Caki2 (cell line): ENCODE results near the gene AIG1. TPM values are rescaled to one million over a fixed set of nuclear protein-coding genes. Genes with fewer than 3 reads are reported as not detected.
"Not testable (repeated sequence)": the region's sequence is repeated elsewhere in the genome, so short reads cannot be mapped to it uniquely, and the experiment has no call there.

ENCODE experiments used
- DNase-seq: peaks from one replicate; pipeline ENCODE4 v3.0.0-alpha.2; 2015; ENCODE audit warnings: low read depth
- in situ Hi-C: cut with HindIII; loops from 2 replicates; pipeline ENCODE4 v1.10.0; 2016; ENCODE audit warnings: low sequenced_read_pairs, low pct_unique_long_range_greater_than_20kb, mixed read lengths
- total RNA-seq: library from RNA; depleted of rRNA; stranded (reverse); fragments of >200 nt; shearing (Covaris generic); gene quantifications from 2 replicates; pipeline ENCODE4 v1.2.3, GENCODE V29; 2014; ENCODE audit warnings: low replicate concordance

Gene AIG1
- total RNA-seq, 1 experiment from 2014 or later: 76.2 TPM

DNA sequence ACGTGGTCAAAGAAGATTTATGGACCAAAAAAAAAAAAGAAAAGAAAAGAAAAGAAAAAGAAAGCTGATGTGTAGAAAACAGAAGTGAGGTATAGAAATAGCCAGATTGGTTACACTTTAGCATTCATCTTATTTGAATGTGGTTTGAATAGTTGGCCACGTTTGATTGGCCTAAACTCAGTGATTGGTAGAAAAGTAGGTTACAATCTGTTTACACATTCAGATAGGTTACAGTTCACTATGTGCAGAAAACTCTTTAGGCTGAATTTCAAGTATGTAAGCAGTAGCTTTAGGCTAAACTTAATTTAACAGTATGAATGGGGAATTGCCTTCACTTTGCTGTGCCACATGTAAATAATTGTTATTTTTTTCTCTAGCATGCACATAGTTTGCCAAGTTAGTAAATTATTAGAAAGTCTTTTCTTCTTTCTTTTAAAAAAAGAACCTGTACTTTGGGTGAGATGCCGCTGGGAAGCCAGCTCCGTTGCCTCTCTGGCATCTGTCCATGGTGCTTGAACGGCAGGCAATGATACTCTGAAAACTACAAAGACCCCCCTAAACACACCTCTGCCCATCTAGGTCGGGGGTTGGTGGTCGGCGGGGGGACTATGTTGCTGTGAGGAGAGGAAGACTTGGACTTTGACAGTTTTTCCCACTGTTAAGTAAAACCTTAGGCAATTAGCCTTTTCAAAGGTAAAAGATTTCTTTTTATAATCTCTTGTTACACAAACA, 173.0 kb downstream of the AIG1 start:
- in situ Hi-C loops: no loop called here
- no peak for DNase-seq

DNA sequence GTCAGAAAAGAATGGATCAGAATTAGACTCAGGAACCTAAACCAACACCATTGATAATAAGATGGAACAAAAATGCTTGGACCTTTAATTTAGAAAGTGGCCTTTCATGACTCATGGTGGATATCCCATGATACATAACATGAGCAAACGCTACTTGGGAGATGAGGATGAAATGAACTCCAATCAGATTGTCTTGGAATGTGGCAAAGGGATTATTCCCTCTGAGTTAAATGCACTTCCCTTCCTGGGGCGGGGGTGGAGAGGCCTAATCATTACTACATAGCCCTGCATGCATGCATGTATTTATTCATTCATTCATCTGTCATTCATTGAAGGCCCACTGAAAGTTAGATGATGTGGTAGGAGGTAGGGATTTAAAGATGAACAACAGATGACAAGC, 174.0 kb downstream of the AIG1 start:
- in situ Hi-C loops: no loop called here
- no peak for DNase-seq

DNA sequence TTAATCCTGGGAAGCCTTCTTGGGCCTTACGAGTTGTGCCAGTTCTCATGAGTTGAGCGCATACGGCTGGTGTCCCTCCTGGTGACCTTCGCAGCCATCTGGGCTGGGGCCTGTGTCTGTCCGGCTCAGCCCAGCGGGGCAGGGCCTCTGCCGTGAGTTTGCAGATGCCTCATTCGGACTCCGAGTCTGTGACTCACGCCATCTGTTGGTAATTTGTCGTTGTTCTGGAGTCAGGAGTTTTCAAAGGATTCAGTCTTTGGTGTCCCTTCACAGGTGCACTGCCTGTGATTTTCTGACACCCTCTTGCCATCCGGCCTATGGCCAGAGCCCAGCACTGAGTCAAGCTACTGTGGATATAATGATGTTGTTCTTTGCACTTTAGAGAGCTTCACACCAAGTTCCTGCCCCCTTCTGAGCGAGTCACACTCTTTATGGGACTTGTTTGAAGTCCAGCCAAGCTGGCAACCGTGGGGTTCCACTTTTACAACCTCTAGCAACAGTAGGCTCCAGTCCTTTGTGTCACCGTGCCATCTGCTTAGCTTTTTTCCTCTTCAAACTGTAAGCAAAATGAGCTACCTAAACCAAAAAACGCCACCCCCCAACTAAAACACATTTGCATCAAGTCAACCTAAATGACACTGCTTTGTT, 175.6 kb downstream of the AIG1 start:
- in situ Hi-C loops: no loop called here
- no peak for DNase-seq

DNA sequence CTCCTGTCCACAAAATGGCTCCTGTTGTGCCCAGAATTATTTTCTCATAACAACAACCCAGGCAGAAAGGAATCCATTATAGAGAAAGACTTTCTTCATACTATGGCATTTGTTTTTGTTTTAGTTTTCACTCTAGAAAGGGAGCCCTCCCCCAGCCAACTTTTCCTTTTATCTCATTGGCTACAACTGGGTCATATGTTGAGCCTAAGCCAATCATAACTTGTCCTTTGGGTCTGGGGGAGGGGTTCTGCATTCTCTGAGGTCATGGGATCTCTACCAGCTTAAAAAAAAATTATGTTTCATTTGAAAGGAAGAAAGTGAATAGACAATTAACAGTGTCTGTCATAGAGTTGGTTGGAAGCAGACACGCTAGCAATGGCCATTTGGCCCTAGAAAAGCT, 177.6 kb downstream of the AIG1 start:
- no peak for DNase-seq
- in situ Hi-C loops: no loop called here

DNA sequence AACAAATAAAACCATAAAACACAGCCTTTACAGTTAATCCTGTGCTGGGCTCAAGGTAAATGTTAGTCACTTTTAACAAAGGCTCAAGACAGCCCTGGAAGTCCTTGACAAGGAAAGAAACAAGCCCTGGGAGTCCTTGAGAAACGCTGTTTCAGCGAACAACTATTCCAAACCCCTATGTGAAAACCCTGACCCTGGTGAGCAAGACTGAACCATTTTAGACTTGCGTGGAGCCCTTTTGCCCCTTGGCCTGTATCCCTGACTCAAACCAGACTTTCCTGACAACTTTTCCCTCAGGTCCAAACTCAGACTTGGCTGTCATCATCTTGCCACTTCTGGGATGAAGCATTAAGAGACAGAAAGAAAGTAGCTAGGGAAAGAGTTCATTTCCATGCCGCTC, 180.4 kb downstream of the AIG1 start:
- in situ Hi-C loops: no loop called here

DNA sequence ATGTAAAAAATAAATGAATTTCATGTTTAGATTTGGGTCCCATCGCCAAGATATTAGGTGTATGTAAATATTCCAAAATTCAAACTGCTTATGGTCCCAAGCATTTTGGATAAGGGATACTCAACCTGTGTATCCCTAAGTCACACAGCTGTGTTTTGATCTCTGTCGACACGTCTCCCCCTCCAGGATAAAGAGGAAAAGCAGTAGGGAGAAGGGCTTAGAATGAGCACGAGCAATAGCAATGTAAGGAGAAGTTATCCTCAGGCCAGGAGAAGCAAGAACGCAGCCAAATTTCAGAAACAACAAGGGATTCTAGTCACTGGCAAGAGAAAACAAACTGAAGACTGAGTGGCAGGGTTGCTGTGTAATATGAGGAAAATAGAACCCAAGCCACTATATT, 181.2 kb downstream of the AIG1 start:
- no peak for DNase-seq
- in situ Hi-C loops: no loop called here

More for the DNA sequence above, 180.4 kb downstream of the AIG1 start:
- no peak for DNase-seq

DNA sequence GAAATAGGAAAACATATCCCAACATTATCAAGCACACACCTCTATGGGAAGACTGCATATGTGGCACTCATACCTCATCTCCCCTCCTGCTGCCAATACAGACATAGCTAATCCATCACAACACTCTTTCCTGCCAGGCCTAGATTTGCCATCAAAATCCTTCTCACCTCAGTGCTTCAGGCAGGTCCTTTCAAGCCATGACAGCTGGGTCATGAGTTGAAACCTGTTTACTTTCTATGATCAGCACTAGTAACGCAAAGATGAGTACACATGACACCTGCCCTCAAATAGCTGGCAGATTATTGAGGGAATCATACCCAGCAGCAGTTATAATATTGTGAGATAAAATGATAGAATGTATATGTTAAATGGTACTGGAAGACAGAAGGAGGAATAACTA, 183.1 kb downstream of the AIG1 start:
- in situ Hi-C loops: no loop called here
- no peak for DNase-seq

DNA sequence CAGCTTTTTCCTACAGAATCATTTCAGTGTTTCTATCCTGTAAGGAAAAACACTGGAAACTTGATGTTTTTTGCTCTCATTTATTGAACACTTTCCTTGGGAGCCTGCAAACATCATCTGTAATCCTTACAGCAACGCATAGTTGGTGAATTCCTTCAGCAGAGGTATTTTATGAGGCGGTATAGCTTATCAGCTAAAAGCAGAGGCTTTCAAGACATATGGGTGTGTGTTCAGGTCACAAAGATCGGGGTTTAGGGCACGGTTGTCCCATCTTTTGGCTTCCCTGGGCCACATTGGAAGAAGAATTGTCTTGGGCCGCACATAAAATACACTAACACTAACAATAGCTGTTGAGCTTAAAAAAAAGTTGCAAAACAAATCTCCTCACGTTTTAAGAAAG, 185.0 kb downstream of the AIG1 start:
- no peak for DNase-seq
- in situ Hi-C loops: no loop called here

DNA sequence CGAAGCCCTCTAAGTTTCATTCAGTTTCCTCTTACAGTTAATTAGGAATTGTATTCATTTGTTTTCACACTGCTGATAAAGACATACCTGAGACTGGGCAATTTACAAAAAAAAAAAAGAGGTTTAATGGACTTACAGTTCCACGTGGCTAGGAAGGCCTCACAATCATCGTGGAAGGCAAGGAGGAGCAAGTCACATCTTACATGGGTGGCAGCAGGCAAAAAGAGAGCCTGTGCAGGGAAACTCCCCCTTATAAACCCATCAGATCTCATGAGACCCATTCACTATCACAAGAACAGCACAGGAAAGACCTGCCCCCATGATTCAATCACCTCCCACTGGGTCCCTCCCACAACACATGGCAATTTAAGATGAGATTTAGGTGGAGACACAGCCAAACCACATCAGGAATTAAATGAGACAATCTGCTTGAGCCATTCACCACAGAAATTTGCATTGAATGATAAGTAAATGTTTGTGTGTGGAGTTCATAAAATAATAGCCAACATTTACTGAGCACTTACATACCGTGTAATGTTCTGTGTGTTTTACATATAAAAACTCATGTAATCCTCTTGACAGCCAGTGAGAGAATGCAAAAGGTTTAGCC, 185.6 kb downstream of the AIG1 start:
- DNase-seq, in situ Hi-C loops: not testable (repeated sequence)

DNA sequence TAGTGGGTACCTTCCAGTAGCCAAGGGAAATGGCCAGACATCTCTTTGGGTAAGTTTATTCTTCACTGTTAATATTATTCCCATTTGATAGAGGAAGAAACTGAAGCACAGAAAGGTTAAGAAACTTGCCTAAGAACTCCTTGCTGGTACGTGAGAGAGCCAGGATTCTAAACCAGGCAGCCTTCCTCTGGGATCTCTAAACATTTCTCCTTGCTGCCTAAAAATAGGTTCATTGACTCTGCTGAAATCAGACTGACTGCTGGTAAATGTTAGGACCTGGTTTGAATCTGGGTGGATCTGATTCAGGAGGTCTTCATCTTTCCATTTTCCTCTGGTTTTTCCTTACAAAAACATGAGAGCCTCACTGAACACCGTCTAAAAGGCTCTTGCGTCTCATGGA, 186.9 kb downstream of the AIG1 start:
- no peak for DNase-seq
- in situ Hi-C loops: no loop called here

DNA sequence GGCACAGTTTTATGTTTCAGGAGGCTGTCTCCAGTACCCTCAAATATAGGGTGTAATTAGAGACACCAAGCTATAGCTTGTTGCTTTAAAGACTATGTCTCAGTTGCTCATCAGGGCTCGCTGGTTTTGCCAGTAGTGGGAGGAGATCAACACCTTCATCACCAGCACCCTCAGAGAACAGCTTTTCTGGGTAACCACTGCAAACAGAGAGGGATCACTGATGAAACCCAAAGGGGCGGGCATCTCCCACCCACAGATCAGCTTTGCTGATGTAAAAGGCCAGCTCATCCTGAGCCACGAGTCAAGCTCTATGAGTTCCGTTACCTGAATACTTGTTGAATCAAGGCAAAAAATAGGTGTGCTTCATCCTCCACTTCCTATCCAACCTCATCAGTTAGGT, 187.7 kb downstream of the AIG1 start:
- DNase-seq: no peak
- in situ Hi-C loops: no loop called here

DNA sequence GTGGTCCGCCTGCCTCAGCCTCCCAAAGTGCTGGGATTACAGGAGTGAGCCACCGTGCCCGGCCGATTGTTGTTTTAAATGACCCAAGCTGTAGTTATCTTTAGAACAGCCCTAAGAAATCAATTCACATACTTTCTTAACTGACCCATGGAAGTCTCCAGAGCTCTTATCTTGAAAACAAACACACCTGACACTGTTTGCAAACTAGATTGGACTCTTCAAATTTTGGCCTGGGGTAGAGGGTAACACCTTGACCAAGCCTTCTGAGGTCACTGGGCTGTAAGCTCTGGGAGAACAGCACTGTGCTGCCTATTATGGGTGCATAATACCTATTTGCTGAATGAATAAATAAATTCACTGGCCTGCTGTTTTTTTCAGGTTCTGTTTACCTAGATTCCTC, 190.6 kb downstream of the AIG1 start:
- no peak for DNase-seq
- in situ Hi-C loops: no loop called here

DNA sequence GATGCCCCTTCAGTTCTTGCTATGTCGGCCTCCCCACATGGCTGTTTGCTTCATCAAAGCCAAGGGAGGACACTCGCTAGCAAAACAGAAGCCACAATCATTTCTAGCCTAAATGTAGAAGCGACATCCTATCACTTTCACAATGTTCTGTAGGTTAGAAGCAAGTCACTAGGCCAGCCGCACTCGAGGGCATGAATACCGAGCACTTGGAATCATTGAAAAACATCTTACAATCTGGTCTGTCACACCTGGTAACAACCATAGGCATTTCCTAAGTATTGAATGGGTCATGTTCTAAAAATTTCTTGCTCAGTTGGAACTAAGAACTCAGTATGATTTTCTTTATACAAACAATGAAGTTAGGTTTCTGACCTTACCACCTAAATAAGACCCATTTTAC, 192.3 kb downstream of the AIG1 start:
- no peak for DNase-seq
- in situ Hi-C loops: no loop called here

DNA sequence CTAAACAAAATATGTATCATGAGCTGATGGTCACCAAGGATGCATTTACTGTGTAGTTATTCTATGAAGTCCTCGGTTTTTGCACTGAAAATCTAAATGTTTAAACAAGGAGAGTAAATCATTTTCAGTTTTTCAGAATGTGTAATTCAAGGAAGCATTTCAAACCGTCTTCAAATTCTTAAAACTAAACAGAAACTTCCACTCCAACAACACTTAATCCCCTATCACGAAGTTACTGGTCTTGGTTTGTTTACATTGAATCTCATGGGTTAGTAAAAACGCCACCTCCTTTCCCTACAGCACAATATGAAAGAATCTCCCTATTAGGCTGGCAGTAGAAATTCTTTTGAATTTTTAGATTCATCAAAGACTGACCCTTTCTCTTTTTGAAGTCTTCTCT, 192.9 kb downstream of the AIG1 start:
- in situ Hi-C loops: no loop called here

DNA sequence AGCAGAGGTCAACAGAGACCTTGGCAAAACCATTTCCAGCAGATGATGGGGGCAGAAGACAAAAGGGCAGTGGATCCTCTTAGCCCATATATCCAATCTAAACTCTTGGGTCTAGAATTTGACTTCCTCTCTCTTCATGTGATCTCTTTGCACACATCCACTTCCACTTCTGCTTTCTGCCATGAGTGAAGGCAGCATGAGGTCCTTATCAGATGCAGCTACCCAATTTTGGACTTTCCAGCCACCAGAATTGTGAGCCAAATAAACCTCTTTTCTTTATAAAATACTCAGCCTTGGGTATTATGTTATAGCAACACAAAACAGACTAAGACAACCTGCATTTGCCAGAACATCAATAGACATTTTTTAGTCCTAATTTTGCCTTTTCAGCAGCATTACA, 198.3 kb downstream of the AIG1 start:
- no peak for DNase-seq
- in situ Hi-C loops: no loop called here

More for the DNA sequence above, 192.9 kb downstream of the AIG1 start:
- DNase-seq: no peak

DNA sequence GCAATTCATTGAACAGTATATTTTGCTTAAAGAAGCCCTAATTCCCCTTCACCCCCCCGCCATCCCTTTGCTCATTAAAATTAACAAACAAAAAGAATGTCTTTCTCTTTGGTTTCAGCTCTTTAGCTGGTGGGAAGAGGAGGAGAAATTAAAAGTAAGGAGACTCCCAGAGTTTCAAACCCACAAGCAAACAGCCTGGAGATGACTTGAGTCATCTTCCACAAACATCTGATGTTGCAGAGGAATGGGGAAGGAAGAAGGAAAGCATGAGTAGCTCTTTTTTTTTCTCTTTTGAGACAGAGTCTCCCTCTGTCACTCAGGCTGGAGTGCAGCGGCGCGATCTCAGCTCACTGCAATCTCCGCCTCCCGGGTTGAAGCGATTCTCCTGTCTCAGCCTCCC, 200.2 kb downstream of the AIG1 start:
- no peak for DNase-seq
- in situ Hi-C loops: no loop called here

DNA sequence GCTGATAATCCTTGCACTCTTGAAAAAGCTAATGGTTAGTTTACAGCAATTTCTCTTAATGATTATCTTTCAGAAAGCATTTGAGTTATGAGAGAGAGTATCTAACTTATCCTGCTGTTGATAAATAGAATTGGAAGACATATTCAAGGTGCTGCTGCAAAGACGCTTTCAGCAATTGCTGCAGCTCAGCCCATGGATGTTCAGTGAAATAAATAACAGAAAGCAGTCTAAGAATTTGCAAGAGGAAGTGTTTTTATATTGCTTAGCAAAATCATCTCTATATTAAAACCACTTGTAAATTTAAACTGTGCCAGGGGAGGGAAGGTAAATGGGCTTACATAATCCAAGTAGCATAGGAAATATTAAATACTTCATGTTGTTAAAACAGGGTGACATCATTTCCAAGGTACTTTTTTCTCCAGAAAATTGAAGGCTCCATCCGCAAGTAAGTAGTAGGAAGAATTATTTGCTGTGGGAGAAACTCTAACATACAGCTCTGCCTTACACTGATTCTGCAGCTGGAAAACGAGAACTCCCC, 201.3 kb downstream of the AIG1 start:
- in situ Hi-C loops: no loop called here
- no peak for DNase-seq

DNA sequence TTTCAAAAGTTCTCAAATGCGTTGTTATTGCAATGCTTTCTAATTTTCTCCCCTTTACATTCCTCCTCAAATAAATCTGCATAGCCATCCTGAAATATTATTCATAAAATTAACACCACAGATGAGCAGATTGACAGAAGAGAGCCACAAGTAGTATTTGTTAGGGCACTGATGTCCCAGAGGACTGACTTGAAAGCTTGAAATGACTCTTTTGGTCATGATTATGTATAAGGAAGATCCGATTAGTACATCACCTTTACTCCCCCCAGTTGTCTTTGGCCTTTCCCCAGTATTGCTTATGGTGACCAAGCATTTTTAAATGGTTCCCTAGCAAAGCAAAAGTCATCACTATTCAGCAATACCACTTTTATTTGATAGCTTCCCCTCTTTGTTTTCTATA, 202.2 kb downstream of the AIG1 start:
- in situ Hi-C loops: no loop called here
- no peak for DNase-seq

DNA sequence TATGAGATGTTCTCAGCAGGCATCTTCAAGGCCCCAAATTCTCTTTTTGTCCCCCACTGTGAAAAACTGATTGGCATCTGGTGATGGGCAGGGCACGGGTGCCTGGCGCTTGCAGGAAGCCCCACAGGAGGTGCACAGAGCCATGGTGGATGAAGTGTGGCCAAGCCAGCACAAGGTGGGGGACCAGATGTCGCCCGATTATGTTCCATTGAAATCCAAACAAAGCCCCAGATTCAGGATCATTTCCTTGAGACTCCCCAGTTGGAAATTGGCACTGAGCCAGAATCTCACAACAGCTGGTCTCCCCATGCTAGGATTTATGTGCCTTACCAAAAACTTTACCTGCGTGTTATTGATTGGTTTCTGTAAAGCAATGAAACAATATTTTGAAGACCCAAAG, 203.7 kb downstream of the AIG1 start:
- in situ Hi-C loops: no loop called here

More for the DNA sequence above, 203.7 kb downstream of the AIG1 start:
- no peak for DNase-seq
